ENCODE data around the gene USP9X. TPM values are rescaled to one million over a fixed set of nuclear protein-coding genes. Genes with fewer than 3 reads are reported as not detected.
"Not testable (repeated sequence)": the region's sequence is repeated elsewhere in the genome, so short reads cannot be mapped to it uniquely, and the experiment has no call there.

USP9X gene
- polyA plus RNA-seq, 2 donors, result 8.6 to 13.7 TPM

- H3K4me1 ChIP-seq (ENCODE audit: control insufficient read depth in 2 of 2, insufficient read depth in 2 of 2, low read length in 1 of 2), result peaks cover 0 to under 1% of the 10 kb centered on the region in 2 donors
- 95 to 97% methylated on average over 1 of the region's 1 CpG for WGBS, 2 donors
- peaks cover 0 to 2% of the 10 kb centered on the region in 2 donors for H3K27me3 ChIP-seq (ENCODE audit: control insufficient read depth in 1 of 2, insufficient read depth in 2 of 2, low read length in 2 of 2)
- H3K36me3 ChIP-seq (ENCODE audit: control insufficient read depth in 2 of 2, insufficient read depth in 2 of 2, low read length in 1 of 2), result no peaks in the 10 kb centered on the region
- no peaks in the 10 kb centered on the region for H3K9me3 ChIP-seq (ENCODE audit: control insufficient read depth in 2 of 2, insufficient read depth in 1 of 2, low read depth in 1 of 2, low read length in 1 of 2)
- H3K27ac ChIP-seq (ENCODE audit: low read depth in 2 of 2, low read length in 1 of 2), result no peak overlapping the region
- H3K4me3 ChIP-seq (ENCODE audit: low read depth in 1 of 2, low read length in 2 of 2), result no peak overlapping the region
These were observed 34.0 kb upstream of the USP9X start for GRCh38 chrX:41051288-41051687.

DNA sequence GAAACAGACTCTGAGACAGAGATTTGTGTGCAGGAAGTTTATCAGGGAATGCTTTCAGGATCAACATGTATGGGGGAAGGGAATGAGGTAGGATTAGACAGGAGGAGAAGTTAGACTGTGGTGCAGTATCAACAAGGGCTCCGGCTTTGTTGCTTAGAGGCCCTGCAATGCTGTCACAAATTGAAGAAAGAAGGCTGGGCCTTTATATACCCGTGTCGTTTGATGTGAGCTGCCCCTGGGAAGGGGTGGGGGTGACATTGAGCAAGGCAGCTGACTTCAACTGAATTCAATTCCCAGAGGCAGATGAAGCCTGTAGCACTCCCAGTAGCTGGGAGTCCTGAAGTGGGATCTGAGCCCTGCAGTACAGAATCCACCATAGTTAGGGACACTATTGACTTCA, 29.5 kb upstream of the USP9X start:
- Histone ChIP-seq H3K9me3 (ENCODE audit: control insufficient read depth in 2 of 2, insufficient read depth in 1 of 2, low read depth in 1 of 2, low read length in 1 of 2) (no peaks in the 10 kb centered on the region), H3K27me3 (ENCODE audit: control insufficient read depth in 1 of 2, insufficient read depth in 2 of 2, low read length in 2 of 2) (peaks cover 0 to 3% of the 10 kb centered on the region in 2 donors), H3K27ac (ENCODE audit: low read depth in 2 of 2, low read length in 1 of 2) (no peak overlapping the region), H3K36me3 (ENCODE audit: control insufficient read depth in 2 of 2, insufficient read depth in 2 of 2, low read length in 1 of 2) (no peaks in the 10 kb centered on the region), H3K4me3 (ENCODE audit: low read depth in 1 of 2, low read length in 2 of 2) (no peak overlapping the region), H3K4me1 (ENCODE audit: control insufficient read depth in 2 of 2, insufficient read depth in 2 of 2, low read length in 1 of 2) (no peaks in the 10 kb centered on the region)
- WGBS, 2 donors, result 53 to 70% methylated on average over 3 of the region's 3 CpGs

DNA sequence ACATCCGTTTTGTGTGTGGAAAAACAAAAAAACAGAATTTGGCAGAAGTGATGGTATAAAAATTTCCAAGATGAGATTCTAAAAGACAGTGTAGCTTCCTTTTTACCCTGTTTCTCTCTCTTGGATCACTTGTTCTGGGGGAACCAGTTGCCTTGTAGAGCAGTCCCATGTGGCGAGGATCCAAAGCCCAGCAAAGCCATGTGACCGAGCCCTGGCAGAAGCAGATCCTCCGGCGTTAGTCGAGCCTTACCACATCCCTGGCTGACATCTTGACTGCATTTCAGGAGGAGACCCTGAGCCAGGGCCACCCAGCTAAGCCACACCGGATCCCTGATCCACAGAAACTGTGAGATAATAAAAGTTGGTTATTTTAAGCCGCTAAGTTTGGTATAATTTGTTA, 22.0 kb upstream of the USP9X start:
- H3K27me3 ChIP-seq (ENCODE audit: control insufficient read depth in 1 of 2, insufficient read depth in 2 of 2, low read length in 2 of 2); H3K9me3 ChIP-seq (ENCODE audit: control insufficient read depth in 2 of 2, insufficient read depth in 1 of 2, low read depth in 1 of 2, low read length in 1 of 2); H3K4me3 ChIP-seq (ENCODE audit: low read depth in 1 of 2, low read length in 2 of 2); H3K36me3 ChIP-seq (ENCODE audit: control insufficient read depth in 2 of 2, insufficient read depth in 2 of 2, low read length in 1 of 2); H3K4me1 ChIP-seq (ENCODE audit: control insufficient read depth in 2 of 2, insufficient read depth in 2 of 2, low read length in 1 of 2); H3K27ac ChIP-seq (ENCODE audit: low read depth in 2 of 2, low read length in 1 of 2): not testable (repeated sequence)
- 60 to 68% methylated on average over 8 of the region's 8 CpGs for WGBS, 2 donors

GRCh38 chrX:41064018-41064417, 21.2 kb upstream of the USP9X start:
- 68 to 79% methylated on average over 5 of the region's 5 CpGs for WGBS, 2 donors
- Histone ChIP-seq H3K27me3 (ENCODE audit: control insufficient read depth in 1 of 2, insufficient read depth in 2 of 2, low read length in 2 of 2) (no peaks in the 10 kb centered on the region), H3K9me3 (ENCODE audit: control insufficient read depth in 2 of 2, insufficient read depth in 1 of 2, low read depth in 1 of 2, low read length in 1 of 2) (no peaks in the 10 kb centered on the region), H3K4me3 (ENCODE audit: low read depth in 1 of 2, low read length in 2 of 2) (no peak overlapping the region), H3K36me3 (ENCODE audit: control insufficient read depth in 2 of 2, insufficient read depth in 2 of 2, low read length in 1 of 2) (no peaks in the 10 kb centered on the region), H3K27ac (ENCODE audit: low read depth in 2 of 2, low read length in 1 of 2) (no peak overlapping the region), H3K4me1 (ENCODE audit: control insufficient read depth in 2 of 2, insufficient read depth in 2 of 2, low read length in 1 of 2) (no peaks in the 10 kb centered on the region)

- Histone ChIP-seq H3K9me3 (ENCODE audit: control insufficient read depth in 2 of 2, insufficient read depth in 1 of 2, low read depth in 1 of 2, low read length in 1 of 2) (no peaks in the 10 kb centered on the region), H3K27ac (ENCODE audit: low read depth in 2 of 2, low read length in 1 of 2) (no peak overlapping the region), H3K4me1 (ENCODE audit: control insufficient read depth in 2 of 2, insufficient read depth in 2 of 2, low read length in 1 of 2) (no peaks in the 10 kb centered on the region), H3K36me3 (ENCODE audit: control insufficient read depth in 2 of 2, insufficient read depth in 2 of 2, low read length in 1 of 2) (no peaks in the 10 kb centered on the region), H3K4me3 (ENCODE audit: low read depth in 1 of 2, low read length in 2 of 2) (no peak overlapping the region), H3K27me3 (ENCODE audit: control insufficient read depth in 1 of 2, insufficient read depth in 2 of 2, low read length in 2 of 2) (no peaks in the 10 kb centered on the region)
- 53% methylated on average over 1 of the region's 1 CpG for WGBS, 2 donors
These were observed 18.9 kb upstream of the USP9X start for GRCh38 chrX:41066391-41066790.

- no peak overlapping the region for H3K27ac ChIP-seq (ENCODE audit: low read depth in 2 of 2, low read length in 1 of 2)
- H3K27me3 ChIP-seq (ENCODE audit: control insufficient read depth in 1 of 2, insufficient read depth in 2 of 2, low read length in 2 of 2), result no peaks in the 10 kb centered on the region
- WGBS, 2 donors, result 53 to 73% methylated on average over 1 of the region's 1 CpG
- no peaks in the 10 kb centered on the region for H3K4me1 ChIP-seq (ENCODE audit: control insufficient read depth in 2 of 2, insufficient read depth in 2 of 2, low read length in 1 of 2)
- no peak overlapping the region for H3K4me3 ChIP-seq (ENCODE audit: low read depth in 1 of 2, low read length in 2 of 2)
- no peaks in the 10 kb centered on the region for H3K36me3 ChIP-seq (ENCODE audit: control insufficient read depth in 2 of 2, insufficient read depth in 2 of 2, low read length in 1 of 2)
- no peaks in the 10 kb centered on the region for H3K9me3 ChIP-seq (ENCODE audit: control insufficient read depth in 2 of 2, insufficient read depth in 1 of 2, low read depth in 1 of 2, low read length in 1 of 2)
These were observed 18.3 kb upstream of the USP9X start for GRCh38 chrX:41066969-41067368.

DNA sequence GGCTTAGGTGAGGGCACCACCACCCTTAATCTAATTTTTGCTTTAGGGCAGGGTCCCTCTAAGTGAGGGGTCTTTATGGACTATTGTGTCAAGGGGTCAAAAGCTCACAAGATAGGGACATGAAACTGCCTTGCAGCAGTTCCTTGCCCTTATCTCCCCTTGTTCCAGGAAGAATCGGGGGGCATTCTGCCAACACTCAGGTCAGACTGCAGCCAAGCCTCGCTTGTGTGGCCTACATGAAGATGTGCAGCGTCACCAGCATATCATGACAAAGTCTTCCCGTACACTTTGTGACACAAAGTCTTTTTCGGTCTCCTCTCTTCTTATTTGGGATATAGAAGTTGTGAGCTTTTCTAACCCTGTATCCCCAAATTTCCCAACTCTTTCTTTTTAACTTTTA, 17.5 kb upstream of the USP9X start:
- Histone ChIP-seq H3K27ac (ENCODE audit: low read depth in 2 of 2, low read length in 1 of 2) (no peak overlapping the region), H3K4me1 (ENCODE audit: control insufficient read depth in 2 of 2, insufficient read depth in 2 of 2, low read length in 1 of 2) (no peaks in the 10 kb centered on the region), H3K4me3 (ENCODE audit: low read depth in 1 of 2, low read length in 2 of 2) (no peak overlapping the region), H3K9me3 (ENCODE audit: control insufficient read depth in 2 of 2, insufficient read depth in 1 of 2, low read depth in 1 of 2, low read length in 1 of 2) (no peaks in the 10 kb centered on the region), H3K36me3 (ENCODE audit: control insufficient read depth in 2 of 2, insufficient read depth in 2 of 2, low read length in 1 of 2) (no peaks in the 10 kb centered on the region), H3K27me3 (ENCODE audit: control insufficient read depth in 1 of 2, insufficient read depth in 2 of 2, low read length in 2 of 2) (peaks cover 0 to 4% of the 10 kb centered on the region in 2 donors)
- 83 to 94% methylated on average over 5 of the region's 5 CpGs for WGBS, 2 donors

GRCh38 chrX:41076742-41077141, 8.5 kb upstream of the USP9X start:
- H3K4me3 ChIP-seq (ENCODE audit: low read depth in 1 of 2, low read length in 2 of 2), result no peak overlapping the region
- 94% methylated on average over 30 of the region's 30 CpGs for WGBS, 2 donors
- no peaks in the 10 kb centered on the region for H3K4me1 ChIP-seq (ENCODE audit: control insufficient read depth in 2 of 2, insufficient read depth in 2 of 2, low read length in 1 of 2)
- no peak overlapping the region for H3K27ac ChIP-seq (ENCODE audit: low read depth in 2 of 2, low read length in 1 of 2)
- H3K27me3 ChIP-seq (ENCODE audit: control insufficient read depth in 1 of 2, insufficient read depth in 2 of 2, low read length in 2 of 2), result peaks cover 0 to 4% of the 10 kb centered on the region in 2 donors
- no peaks in the 10 kb centered on the region for H3K9me3 ChIP-seq (ENCODE audit: control insufficient read depth in 2 of 2, insufficient read depth in 1 of 2, low read depth in 1 of 2, low read length in 1 of 2)
- H3K36me3 ChIP-seq (ENCODE audit: control insufficient read depth in 2 of 2, insufficient read depth in 2 of 2, low read length in 1 of 2), result no peaks in the 10 kb centered on the region

GRCh38 chrX:41081821-41082220, 3.4 kb upstream of the USP9X start:
- H3K27me3 ChIP-seq (ENCODE audit: control insufficient read depth in 1 of 2, insufficient read depth in 2 of 2, low read length in 2 of 2), result no peaks in the 10 kb centered on the region
- H3K36me3 ChIP-seq (ENCODE audit: control insufficient read depth in 2 of 2, insufficient read depth in 2 of 2, low read length in 1 of 2), result no peaks in the 10 kb centered on the region
- no peak overlapping the region for H3K27ac ChIP-seq (ENCODE audit: low read depth in 2 of 2, low read length in 1 of 2)
- no peaks in the 10 kb centered on the region for H3K9me3 ChIP-seq (ENCODE audit: control insufficient read depth in 2 of 2, insufficient read depth in 1 of 2, low read depth in 1 of 2, low read length in 1 of 2)
- 75 to 85% methylated on average over 2 of the region's 2 CpGs for WGBS, 2 donors
- no peak overlapping the region for H3K4me3 ChIP-seq (ENCODE audit: low read depth in 1 of 2, low read length in 2 of 2)
- H3K4me1 ChIP-seq (ENCODE audit: control insufficient read depth in 2 of 2, insufficient read depth in 2 of 2, low read length in 1 of 2), result no peaks in the 10 kb centered on the region

DNA sequence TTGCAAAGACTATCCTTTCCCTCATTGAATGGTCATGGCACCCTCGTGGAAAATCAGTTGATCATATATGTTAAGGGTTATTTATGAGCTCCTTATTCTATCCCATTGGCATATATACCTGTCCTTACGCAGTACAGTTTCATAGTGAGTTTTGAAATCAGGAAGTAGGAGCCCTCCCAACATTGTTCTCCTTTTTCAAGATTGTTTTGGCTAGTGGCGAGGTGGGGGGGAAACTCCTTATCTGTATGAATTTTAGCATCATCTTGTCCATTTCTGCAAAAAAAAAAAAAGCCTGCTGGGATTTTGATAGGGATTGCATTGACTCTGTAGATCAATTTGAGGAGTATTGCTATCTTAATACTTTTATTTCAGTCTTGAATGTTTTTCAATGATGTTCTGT, 2.5 kb upstream of the USP9X start:
- Histone ChIP-seq H3K36me3 (ENCODE audit: control insufficient read depth in 2 of 2, insufficient read depth in 2 of 2, low read length in 1 of 2) (no peaks in the 10 kb centered on the region), H3K4me1 (ENCODE audit: control insufficient read depth in 2 of 2, insufficient read depth in 2 of 2, low read length in 1 of 2) (no peaks in the 10 kb centered on the region), H3K4me3 (ENCODE audit: low read depth in 1 of 2, low read length in 2 of 2) (no peak overlapping the region), H3K9me3 (ENCODE audit: control insufficient read depth in 2 of 2, insufficient read depth in 1 of 2, low read depth in 1 of 2, low read length in 1 of 2) (no peaks in the 10 kb centered on the region), H3K27me3 (ENCODE audit: control insufficient read depth in 1 of 2, insufficient read depth in 2 of 2, low read length in 2 of 2) (no peaks in the 10 kb centered on the region), H3K27ac (ENCODE audit: low read depth in 2 of 2, low read length in 1 of 2) (no peak overlapping the region)
- WGBS, 2 donors, result 69 to 88% methylated on average over 3 of the region's 3 CpGs
